ENCODE measurements around the gene SCAMP4.

GRCh38 chr19:1867349-1867724, 37.9 kb upstream of the SCAMP4 start:
- TF ChIP-seq, protein P1, sequence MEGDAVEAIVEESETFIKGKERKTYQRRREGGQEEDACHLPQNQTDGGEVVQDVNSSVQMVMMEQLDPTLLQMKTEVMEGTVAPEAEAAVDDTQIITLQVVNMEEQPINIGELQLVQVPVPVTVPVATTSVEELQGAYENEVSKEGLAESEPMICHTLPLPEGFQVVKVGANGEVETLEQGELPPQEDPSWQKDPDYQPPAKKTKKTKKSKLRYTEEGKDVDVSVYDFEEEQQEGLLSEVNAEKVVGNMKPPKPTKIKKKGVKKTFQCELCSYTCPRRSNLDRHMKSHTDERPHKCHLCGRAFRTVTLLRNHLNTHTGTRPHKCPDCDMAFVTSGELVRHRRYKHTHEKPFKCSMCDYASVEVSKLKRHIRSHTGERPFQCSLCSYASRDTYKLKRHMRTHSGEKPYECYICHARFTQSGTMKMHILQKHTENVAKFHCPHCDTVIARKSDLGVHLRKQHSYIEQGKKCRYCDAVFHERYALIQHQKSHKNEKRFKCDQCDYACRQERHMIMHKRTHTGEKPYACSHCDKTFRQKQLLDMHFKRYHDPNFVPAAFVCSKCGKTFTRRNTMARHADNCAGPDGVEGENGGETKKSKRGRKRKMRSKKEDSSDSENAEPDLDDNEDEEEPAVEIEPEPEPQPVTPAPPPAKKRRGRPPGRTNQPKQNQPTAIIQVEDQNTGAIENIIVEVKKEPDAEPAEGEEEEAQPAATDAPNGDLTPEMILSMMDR (conservative IDR thresholded peaks at IDR 0.05; ENCODE audit: low read depth in 2 of 2) = no peak
- TF ChIP-seq EZH2 (IDR thresholded peaks at IDR 0.05; ENCODE audit: low read depth, unreplicated experiment) (no peak), REST (IDR thresholded peaks at IDR 0.05; ENCODE audit: unreplicated experiment) (no peak)

Data from GM23338 (cell line).